Measurements from ENCODE around the gene ISY1.
A peak's percentile ranks its signal among the peaks of the same experiment; 100 is the strongest.

The ISY1 gene

GRCh38 chr3:129184396-129184657 is 23.5 kb upstream of the ISY1 start:
- H3K79me1 ChIP-seq (ENCODE audit: low read depth, low read length), result peaks cover 7% of the 10 kb centered on the region
- H2BK120ac ChIP-seq (ENCODE audit: low read depth, low read length), result no peak overlapping the region
- WGBS, 2 donors (ENCODE audit: extremely low coverage in 2 of 2, insufficient read length in 2 of 2, insufficient replicate concordance in 1 of 2), result no CpG with 5 or more reads among the region's 5 CpGs
- peak overlapping the region; percentile 97 for H2AFZ ChIP-seq (ENCODE audit: low read length)
- no peak overlapping the region for H3K23ac ChIP-seq (ENCODE audit: low read depth, low read length, poor library complexity)
- H2BK15ac ChIP-seq (ENCODE audit: low read length), result no peak overlapping the region
- H3K18ac ChIP-seq (ENCODE audit: low read length), result peak overlapping the region; percentile 96
- H4K8ac ChIP-seq (ENCODE audit: low read depth, low read length), result peak overlapping the region; percentile 29
- H3K36me3 ChIP-seq (replicated peaks in 1 of 2; ENCODE audit: control insufficient read depth in 2 of 2, insufficient read depth in 2 of 2, low read length in 2 of 2), result peaks cover 3 to 31% of the 10 kb centered on the region in 2 donors
- H2AK5ac ChIP-seq (ENCODE audit: low read depth, low read length), result peak overlapping the region; percentile 66
- H3K14ac ChIP-seq (ENCODE audit: low read length), result no peak overlapping the region
- peak overlapping the region; percentile 93 to 98 for H3K4me3 ChIP-seq (ENCODE audit: low read length in 2 of 2)
- DNase-seq (ENCODE audit: low spot score), result no peak
- H3K27ac ChIP-seq (replicated peaks; ENCODE audit: low read length), result peak overlapping the region; percentile 76
- peak overlapping the region; percentile 80 for H3K4me2 ChIP-seq (ENCODE audit: insufficient read depth, low read length, poor library complexity, severe bottlenecking)
- H2BK12ac ChIP-seq (ENCODE audit: low read length), result no peak overlapping the region
- H3K9ac ChIP-seq (ENCODE audit: low read depth, low read length, poor library complexity), result peak overlapping the region; percentile 93
- no peak overlapping the region for H4K91ac ChIP-seq (ENCODE audit: low read depth, low read length, poor library complexity)
- H3K4ac ChIP-seq (ENCODE audit: low read length), result no peak overlapping the region
- H3K4me1 ChIP-seq (ENCODE audit: control insufficient read depth in 2 of 2, insufficient read depth in 1 of 2, low read depth in 1 of 2, low read length in 2 of 2), result peaks cover 1 to 10% of the 10 kb centered on the region in 2 donors
- H3K27me3 ChIP-seq (ENCODE audit: control insufficient read depth in 3 of 3, insufficient read depth in 3 of 3, low read depth in 1 of 3, low read length in 3 of 3), result no peaks in the 10 kb centered on the region
- H2BK5ac ChIP-seq (ENCODE audit: low read length), result no peak overlapping the region
- H3K9me3 ChIP-seq (replicated peaks in 1 of 2; ENCODE audit: control insufficient read depth in 2 of 2, insufficient read depth in 1 of 2, low read depth in 1 of 2, low read length in 2 of 2), result no peaks in the 10 kb centered on the region

- peaks cover 1 to 10% of the 10 kb centered on the region in 2 donors for H3K4me1 ChIP-seq (ENCODE audit: control insufficient read depth in 2 of 2, insufficient read depth in 1 of 2, low read depth in 1 of 2, low read length in 2 of 2)
- peak within 1 kb of the TSS; percentile 64 for H2BK15ac ChIP-seq (ENCODE audit: low read length)
- H3K9me3 ChIP-seq (replicated peaks in 1 of 2; ENCODE audit: control insufficient read depth in 2 of 2, insufficient read depth in 1 of 2, low read depth in 1 of 2, low read length in 2 of 2), result no peaks in the 10 kb centered on the region
- peak within 1 kb of the TSS; percentile 100 for H2AK5ac ChIP-seq (ENCODE audit: low read depth, low read length)
- H3K4me3 ChIP-seq (ENCODE audit: low read length in 2 of 2), result peak within 1 kb of the TSS; percentile 95 to 98
- peak within 1 kb of the TSS; percentile 100 for H3K23ac ChIP-seq (ENCODE audit: low read depth, low read length, poor library complexity)
- peak within 1 kb of the TSS; percentile 97 for H2AFZ ChIP-seq (ENCODE audit: low read length)
- peak within 1 kb of the TSS; percentile 99 for H3K9ac ChIP-seq (ENCODE audit: low read depth, low read length, poor library complexity)
- H3K18ac ChIP-seq (ENCODE audit: low read length), result peak within 1 kb of the TSS; percentile 100
- no CpG with 5 or more reads among the region's 83 CpGs for WGBS, 2 donors (ENCODE audit: extremely low coverage in 2 of 2, insufficient read length in 2 of 2, insufficient replicate concordance in 1 of 2)
- no peaks in the 10 kb centered on the region for H3K27me3 ChIP-seq (ENCODE audit: control insufficient read depth in 3 of 3, insufficient read depth in 3 of 3, low read depth in 1 of 3, low read length in 3 of 3)
- H3K4me2 ChIP-seq (ENCODE audit: insufficient read depth, low read length, poor library complexity, severe bottlenecking), result peak within 1 kb of the TSS; percentile 80
- peak within 1 kb of the TSS; percentile 52 for H4K8ac ChIP-seq (ENCODE audit: low read depth, low read length)
- peak within 1 kb of the TSS; percentile 56 for H2BK120ac ChIP-seq (ENCODE audit: low read depth, low read length)
- peaks cover 5 to 36% of the 10 kb centered on the region in 2 donors for H3K36me3 ChIP-seq (replicated peaks in 1 of 2; ENCODE audit: control insufficient read depth in 2 of 2, insufficient read depth in 2 of 2, low read length in 2 of 2)
- peak; percentile 91 for DNase-seq (ENCODE audit: low spot score)
- H3K4ac ChIP-seq (ENCODE audit: low read length), result peak within 1 kb of the TSS; percentile 100
- H2BK12ac ChIP-seq (ENCODE audit: low read length), result no peak within 1 kb of the TSS
- H4K91ac ChIP-seq (ENCODE audit: low read depth, low read length, poor library complexity), result peak within 1 kb of the TSS; percentile 79
- peak within 1 kb of the TSS; percentile 96 for H2BK5ac ChIP-seq (ENCODE audit: low read length)
- H3K79me1 ChIP-seq (ENCODE audit: low read depth, low read length), result peaks cover 7% of the 10 kb centered on the region
- peak within 1 kb of the TSS; percentile 72 for H3K14ac ChIP-seq (ENCODE audit: low read length)
- H3K27ac ChIP-seq (replicated peaks; ENCODE audit: low read length), result peak within 1 kb of the TSS; percentile 92
Observed at GRCh38 chr3:129183569-129184395, 22.9 kb upstream of the ISY1 start, which contains the start of gene CNBP. Gene CNBP, minus strand, starts transcription at chr3:129183896. Its CDS starts 12,139 bp downstream, at chr3:129171757.

DNA sequence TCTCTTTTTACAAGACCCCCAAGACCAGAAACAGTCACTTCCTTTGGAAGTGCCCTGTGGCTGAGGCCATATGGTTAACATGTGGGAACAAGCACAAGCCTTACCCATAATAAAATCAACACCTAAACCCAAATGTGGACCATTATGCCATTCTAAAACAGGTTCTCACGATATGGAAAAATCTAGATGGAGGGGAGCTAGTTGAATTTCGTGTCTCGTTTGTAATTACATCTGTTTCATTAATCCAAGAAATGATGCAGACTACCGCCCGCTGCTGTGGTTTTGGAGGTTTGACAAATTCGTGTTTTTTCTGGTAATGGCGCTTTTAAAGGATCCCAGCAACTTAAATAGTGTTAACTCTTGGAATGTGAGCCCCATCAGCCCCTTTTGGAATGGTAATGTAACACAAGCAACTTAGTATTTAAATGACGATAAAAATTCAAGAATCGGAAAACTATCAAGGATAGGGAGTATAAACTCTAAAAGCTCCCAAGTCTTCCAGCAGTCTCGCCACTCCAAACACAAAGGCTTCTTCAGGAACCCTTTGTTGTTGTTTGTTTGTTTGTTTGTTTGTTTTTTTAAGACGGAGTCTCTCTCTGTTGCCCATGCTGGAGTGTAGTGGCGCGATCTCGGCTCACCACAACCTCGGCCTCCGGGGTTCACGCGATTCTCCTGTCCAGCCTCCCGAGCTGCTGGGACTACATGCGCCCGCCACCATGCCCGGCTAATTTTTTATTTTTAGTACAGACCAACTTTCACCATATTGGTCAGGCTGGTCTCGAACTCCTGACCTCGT is 21.7 kb upstream of the ISY1 start:
- H3K9me3 ChIP-seq (replicated peaks in 1 of 2; ENCODE audit: control insufficient read depth in 2 of 2, insufficient read depth in 1 of 2, low read depth in 1 of 2, low read length in 2 of 2), result no peaks in the 10 kb centered on the region
- no peak overlapping the region for H2BK120ac ChIP-seq (ENCODE audit: low read depth, low read length)
- H3K4me3 ChIP-seq (ENCODE audit: low read length in 2 of 2), result peak overlapping the region; percentile 95 to 98
- peaks cover 1 to 10% of the 10 kb centered on the region in 2 donors for H3K4me1 ChIP-seq (ENCODE audit: control insufficient read depth in 2 of 2, insufficient read depth in 1 of 2, low read depth in 1 of 2, low read length in 2 of 2)
- H4K91ac ChIP-seq (ENCODE audit: low read depth, low read length, poor library complexity), result no peak overlapping the region
- no peak overlapping the region for H2BK15ac ChIP-seq (ENCODE audit: low read length)
- H3K36me3 ChIP-seq (replicated peaks in 1 of 2; ENCODE audit: control insufficient read depth in 2 of 2, insufficient read depth in 2 of 2, low read length in 2 of 2), result peaks cover 9 to 48% of the 10 kb centered on the region in 2 donors
- no CpG with 5 or more reads among the region's 24 CpGs for WGBS, 2 donors (ENCODE audit: extremely low coverage in 2 of 2, insufficient read length in 2 of 2, insufficient replicate concordance in 1 of 2)
- no peak overlapping the region for H2BK12ac ChIP-seq (ENCODE audit: low read length)
- H2AK5ac ChIP-seq (ENCODE audit: low read depth, low read length), result peak overlapping the region; percentile 100
- H3K4me2 ChIP-seq (ENCODE audit: insufficient read depth, low read length, poor library complexity, severe bottlenecking), result peak overlapping the region; percentile 58
- no peaks in the 10 kb centered on the region for H3K27me3 ChIP-seq (ENCODE audit: control insufficient read depth in 3 of 3, insufficient read depth in 3 of 3, low read depth in 1 of 3, low read length in 3 of 3)
- no peak overlapping the region for H3K4ac ChIP-seq (ENCODE audit: low read length)
- H3K79me1 ChIP-seq (ENCODE audit: low read depth, low read length), result peaks cover 7% of the 10 kb centered on the region
- no peak overlapping the region for H3K14ac ChIP-seq (ENCODE audit: low read length)
- DNase-seq (ENCODE audit: low spot score), result no peak
- no peak overlapping the region for H3K27ac ChIP-seq (replicated peaks; ENCODE audit: low read length)
- H3K23ac ChIP-seq (ENCODE audit: low read depth, low read length, poor library complexity), result no peak overlapping the region
- peak overlapping the region; percentile 99 for H3K9ac ChIP-seq (ENCODE audit: low read depth, low read length, poor library complexity)
- peak overlapping the region; percentile 90 for H2AFZ ChIP-seq (ENCODE audit: low read length)
- no peak overlapping the region for H4K8ac ChIP-seq (ENCODE audit: low read depth, low read length)
- H2BK5ac ChIP-seq (ENCODE audit: low read length), result peak overlapping the region; percentile 96
- no peak overlapping the region for H3K18ac ChIP-seq (ENCODE audit: low read length)

- H3K4me2 ChIP-seq (ENCODE audit: insufficient read depth, low read length, poor library complexity, severe bottlenecking), result peak overlapping the region; percentile 13
- H3K36me3 ChIP-seq (replicated peaks in 1 of 2; ENCODE audit: control insufficient read depth in 2 of 2, insufficient read depth in 2 of 2, low read length in 2 of 2), result peaks cover 9 to 56% of the 10 kb centered on the region in 2 donors
- no peak overlapping the region for H2AK5ac ChIP-seq (ENCODE audit: low read depth, low read length)
- no peak overlapping the region for H2BK12ac ChIP-seq (ENCODE audit: low read length)
- H3K9ac ChIP-seq (ENCODE audit: low read depth, low read length, poor library complexity), result no peak overlapping the region
- no peak overlapping the region for H3K4ac ChIP-seq (ENCODE audit: low read length)
- peaks cover 1 to 10% of the 10 kb centered on the region in 2 donors for H3K4me1 ChIP-seq (ENCODE audit: control insufficient read depth in 2 of 2, insufficient read depth in 1 of 2, low read depth in 1 of 2, low read length in 2 of 2)
- H3K18ac ChIP-seq (ENCODE audit: low read length), result no peak overlapping the region
- H3K14ac ChIP-seq (ENCODE audit: low read length), result no peak overlapping the region
- H2BK120ac ChIP-seq (ENCODE audit: low read depth, low read length), result no peak overlapping the region
- H3K27ac ChIP-seq (replicated peaks; ENCODE audit: low read length), result no peak overlapping the region
- no peaks in the 10 kb centered on the region for H3K27me3 ChIP-seq (ENCODE audit: control insufficient read depth in 3 of 3, insufficient read depth in 3 of 3, low read depth in 1 of 3, low read length in 3 of 3)
- no peak overlapping the region for H4K8ac ChIP-seq (ENCODE audit: low read depth, low read length)
- no peak overlapping the region for H3K23ac ChIP-seq (ENCODE audit: low read depth, low read length, poor library complexity)
- H4K91ac ChIP-seq (ENCODE audit: low read depth, low read length, poor library complexity), result no peak overlapping the region
- peak overlapping the region in 1 of 2 donors; percentile 98 for H3K4me3 ChIP-seq (ENCODE audit: low read length in 2 of 2)
- DNase-seq (ENCODE audit: low spot score), result no peak
- H2AFZ ChIP-seq (ENCODE audit: low read length), result no peak overlapping the region
- H2BK5ac ChIP-seq (ENCODE audit: low read length), result no peak overlapping the region
- WGBS, 2 donors (ENCODE audit: extremely low coverage in 2 of 2, insufficient read length in 2 of 2, insufficient replicate concordance in 1 of 2), result no CpG with 5 or more reads among the region's 3 CpGs
- no peak overlapping the region for H2BK15ac ChIP-seq (ENCODE audit: low read length)
- H3K9me3 ChIP-seq (replicated peaks in 1 of 2; ENCODE audit: control insufficient read depth in 2 of 2, insufficient read depth in 1 of 2, low read depth in 1 of 2, low read length in 2 of 2), result no peaks in the 10 kb centered on the region
- H3K79me1 ChIP-seq (ENCODE audit: low read depth, low read length), result peaks cover 7% of the 10 kb centered on the region
Observed at GRCh38 chr3:129181819-129182218, 21.0 kb upstream of the ISY1 start.
